Skeletal muscle satellite cell (primary cell): ENCODE results near the gene VPS26B.

Experiments
- H3K27me3 ChIP-seq: 2 replicates; pipeline ENCODE4 v1.7.0; 2013; ENCODE audit warnings: low read length; ENCODE audit not compliant: control insufficient read depth, insufficient read depth
- H3K36me3 ChIP-seq: 2 replicates; pipeline ENCODE4 v1.7.0; 2013; ENCODE audit warnings: mild to moderate bottlenecking, control low read depth, low read length; ENCODE audit not compliant: insufficient read depth
- H3K4me1 ChIP-seq: 2 replicates; pipeline ENCODE4 v1.7.0; 2013; ENCODE audit warnings: low read length; ENCODE audit not compliant: control insufficient read depth, insufficient read depth
- H3K4me2 ChIP-seq: 2 replicates; pipeline ENCODE4 v1.7.0; 2013; ENCODE audit warnings: mild to moderate bottlenecking, low read length
- H3K4me3 ChIP-seq: 2 replicates; pipeline ENCODE4 v1.7.0; 2013; ENCODE audit warnings: low read length
- H3K9ac ChIP-seq: 2 replicates; pipeline ENCODE4 v1.7.0; 2013; ENCODE audit warnings: mild to moderate bottlenecking, low read depth, low read length, moderate library complexity
- H3K9me3 ChIP-seq: replicated peaks from 2 replicates; pipeline ENCODE4 v1.7.0; 2013; ENCODE audit warnings: mild to moderate bottlenecking, control low read depth, low read length

The VPS26B gene

DNA sequence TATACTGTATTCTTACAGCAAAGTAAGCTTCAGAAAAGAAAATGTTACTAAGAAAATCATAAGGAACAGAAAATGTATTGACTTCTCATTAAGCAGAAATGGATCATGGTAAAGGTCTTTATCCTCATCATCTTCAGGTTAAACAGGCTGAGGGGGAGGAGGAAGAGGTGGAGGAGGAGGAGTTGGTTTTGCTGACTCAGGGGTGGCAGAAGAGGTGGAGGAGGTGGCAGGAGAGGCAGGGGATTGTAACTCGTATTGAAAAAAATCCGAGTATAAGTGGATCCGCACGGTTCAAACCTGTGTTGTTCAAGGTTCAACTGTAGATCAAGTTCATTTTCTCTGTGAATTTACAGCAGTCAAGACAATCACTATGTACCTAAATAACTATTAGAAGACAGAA lies 64.7 kb downstream of the VPS26B start:
- Histone ChIP-seq H3K4me2 (no peak overlapping the region), H3K36me3 (no peaks in the 10 kb centered on the region), H3K4me3 (no peak overlapping the region), H3K9ac (no peak overlapping the region), H3K27me3 (no peaks in the 10 kb centered on the region), H3K4me1 (no peaks in the 10 kb centered on the region), H3K9me3 (no peaks in the 10 kb centered on the region)

DNA sequence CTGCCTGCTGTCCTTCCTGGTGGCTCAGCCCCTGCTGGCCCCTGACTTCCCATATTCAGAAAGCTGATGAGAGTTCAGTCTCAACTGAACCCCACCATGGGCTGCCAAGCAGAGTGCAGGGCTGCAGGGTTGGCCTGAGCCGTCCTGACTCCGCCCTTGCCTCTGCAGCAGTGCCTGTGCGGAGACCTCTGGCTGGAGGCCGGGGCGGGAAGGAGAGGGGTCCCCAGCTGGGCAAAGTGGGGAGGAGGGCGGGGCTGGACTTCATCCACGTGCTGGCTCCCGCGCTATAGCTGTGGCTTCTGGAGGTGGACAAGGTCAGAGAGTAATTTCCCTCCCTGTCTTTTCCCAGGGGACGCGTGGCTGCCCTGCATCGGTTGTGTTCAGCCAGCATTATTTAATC lies 65.3 kb downstream of the VPS26B start:
- H3K27me3 ChIP-seq, result no peaks in the 10 kb centered on the region
- H3K4me3 ChIP-seq, result no peak overlapping the region
- no peaks in the 10 kb centered on the region for H3K36me3 ChIP-seq
- H3K9me3 ChIP-seq, result no peaks in the 10 kb centered on the region
- no peaks in the 10 kb centered on the region for H3K4me1 ChIP-seq
- no peak overlapping the region for H3K4me2 ChIP-seq
- no peak overlapping the region for H3K9ac ChIP-seq

DNA sequence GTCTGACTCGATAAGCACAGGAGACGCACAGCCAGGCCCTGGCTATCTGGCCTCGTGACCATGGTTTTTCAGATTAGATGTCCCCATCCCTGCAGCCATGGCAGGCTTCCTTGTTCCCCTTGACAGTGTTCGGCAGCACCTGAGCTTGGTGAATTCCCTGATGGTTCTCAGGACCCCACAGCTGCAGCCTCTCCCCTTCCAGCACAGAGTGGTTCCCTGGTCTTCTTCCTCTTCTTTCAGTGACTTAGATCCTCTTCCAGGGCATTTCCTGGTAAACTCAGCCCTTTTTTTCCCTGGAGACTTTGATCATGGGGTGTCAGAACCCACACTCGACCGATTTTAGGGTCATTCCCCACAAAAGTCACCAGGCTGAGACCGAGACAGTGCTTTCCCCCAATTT lies 66.2 kb downstream of the VPS26B start:
- Histone ChIP-seq H3K4me3 (no peak overlapping the region), H3K9ac (no peak overlapping the region), H3K27me3 (no peaks in the 10 kb centered on the region), H3K9me3 (no peaks in the 10 kb centered on the region), H3K36me3 (no peaks in the 10 kb centered on the region), H3K4me1 (no peaks in the 10 kb centered on the region), H3K4me2 (no peak overlapping the region)

DNA sequence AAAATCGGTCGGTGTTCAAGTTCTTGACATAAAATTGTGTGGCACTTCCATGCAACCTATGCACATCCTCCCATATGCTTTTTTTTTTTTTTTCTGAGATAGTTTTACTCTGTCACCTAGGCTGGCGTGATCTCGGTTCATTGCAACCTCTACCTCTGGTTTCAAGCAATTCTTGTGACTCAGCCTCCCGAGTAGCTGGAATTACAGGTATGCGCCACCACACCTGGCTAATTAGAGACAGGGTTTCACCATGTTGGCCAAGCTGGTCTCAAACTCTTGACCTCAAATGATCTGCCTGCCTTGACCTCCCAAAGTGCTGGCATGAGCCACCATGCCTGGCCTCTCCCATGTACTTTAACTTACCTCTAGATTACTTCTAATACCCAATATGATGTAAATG lies 66.7 kb downstream of the VPS26B start:
- Histone ChIP-seq H3K4me1 (no peaks in the 10 kb centered on the region), H3K4me2 (no peak overlapping the region), H3K9ac (no peak overlapping the region), H3K9me3 (no peaks in the 10 kb centered on the region), H3K27me3 (no peaks in the 10 kb centered on the region), H3K4me3 (no peak overlapping the region), H3K36me3 (no peaks in the 10 kb centered on the region)

DNA sequence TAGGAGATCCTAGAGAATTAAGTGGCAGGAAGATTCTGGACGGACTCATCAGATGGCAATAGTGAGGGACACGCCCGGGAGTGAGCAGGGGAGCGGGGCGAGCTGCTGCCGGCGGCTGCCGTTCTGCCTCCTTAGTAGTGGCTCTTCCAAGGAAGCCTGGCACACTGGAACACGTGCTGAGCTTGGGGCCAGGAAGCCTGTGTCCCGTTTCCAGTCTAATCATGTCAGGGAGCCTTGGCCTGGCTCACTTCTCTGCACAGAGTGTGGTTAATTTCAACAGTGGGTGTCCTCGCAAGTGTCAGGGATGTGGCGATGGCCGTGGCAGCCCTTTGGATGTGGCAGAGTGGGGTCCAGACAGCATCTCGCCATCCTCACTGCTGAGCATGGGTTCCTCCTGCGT lies 68.2 kb downstream of the VPS26B start:
- Histone ChIP-seq H3K27me3 (no peaks in the 10 kb centered on the region), H3K4me1 (no peaks in the 10 kb centered on the region), H3K4me3 (no peak overlapping the region), H3K36me3 (no peaks in the 10 kb centered on the region), H3K9me3 (no peaks in the 10 kb centered on the region), H3K4me2 (no peak overlapping the region), H3K9ac (no peak overlapping the region)

DNA sequence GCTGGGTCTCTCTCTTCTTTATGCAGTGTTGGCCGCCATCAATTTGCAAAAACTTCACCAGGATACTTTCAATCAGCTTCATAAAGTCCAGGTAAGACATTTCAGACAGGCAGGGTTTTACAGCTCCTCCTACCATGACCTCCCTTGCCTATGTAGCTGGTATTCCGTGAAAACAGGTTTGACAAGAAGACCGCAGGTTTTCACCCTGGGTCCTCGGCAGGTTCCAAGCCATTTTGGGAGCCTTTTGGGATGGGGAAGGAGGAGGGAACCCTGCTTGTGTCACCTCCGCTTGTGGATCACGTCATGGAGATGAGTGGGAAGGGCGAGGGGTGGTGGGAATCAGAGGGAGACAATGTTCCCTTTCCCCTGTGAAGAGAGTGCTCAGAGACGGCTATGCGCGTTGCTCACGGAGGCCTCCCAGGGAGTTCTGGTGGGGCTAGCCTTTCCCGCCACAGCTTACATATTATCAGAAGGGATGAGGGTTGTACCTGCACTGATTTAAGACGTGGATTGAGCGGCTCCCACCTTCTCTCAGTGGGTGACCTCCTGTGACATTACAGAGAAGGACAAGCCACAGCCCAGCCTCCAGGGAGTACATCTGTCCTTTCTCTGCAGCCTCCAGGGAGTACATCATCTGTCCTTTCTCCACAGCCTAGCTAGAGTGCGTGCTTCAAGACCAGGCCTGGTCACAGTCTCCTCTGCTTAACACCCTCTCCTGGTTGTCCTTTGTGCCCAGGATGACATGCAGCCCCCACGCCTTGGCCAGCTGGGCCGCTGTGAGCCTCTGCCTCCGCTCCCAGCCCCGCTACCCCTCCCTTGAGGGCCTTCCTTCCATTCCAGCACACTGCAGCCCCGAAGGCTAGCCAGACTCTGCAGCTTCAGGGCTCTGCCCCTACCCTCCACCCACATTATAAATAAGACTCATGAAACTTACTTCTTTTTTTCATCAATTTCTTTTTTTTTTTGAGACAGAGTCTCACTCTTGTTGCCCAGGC lies 68.9 kb downstream of the VPS26B start:
- Histone ChIP-seq H3K4me1 (no peaks in the 10 kb centered on the region), H3K27me3 (no peaks in the 10 kb centered on the region), H3K4me2 (no peak overlapping the region), H3K36me3 (no peaks in the 10 kb centered on the region), H3K4me3 (no peak overlapping the region), H3K9me3 (no peaks in the 10 kb centered on the region), H3K9ac (no peak overlapping the region)

DNA sequence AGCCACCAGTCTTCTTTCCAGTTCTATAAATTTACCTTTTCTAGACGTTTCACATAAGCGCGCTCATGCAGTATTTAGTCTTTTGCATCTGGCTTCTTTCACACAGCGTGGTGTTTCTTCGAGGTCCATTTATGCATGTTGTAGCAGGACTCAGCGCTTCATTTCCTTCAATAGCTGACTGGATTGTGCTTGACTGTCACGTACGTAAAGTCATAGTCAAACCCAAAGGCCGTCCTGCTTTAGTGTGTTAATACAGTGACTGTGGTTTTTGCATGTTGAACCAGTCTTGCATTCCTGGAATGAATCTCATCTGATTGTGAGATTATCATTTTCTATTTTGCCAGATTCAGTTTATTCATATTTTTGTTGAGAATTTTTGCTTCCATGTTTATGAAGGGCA lies 70.2 kb downstream of the VPS26B start:
- H3K9ac ChIP-seq, result no peak overlapping the region
- no peak overlapping the region for H3K4me2 ChIP-seq
- H3K9me3 ChIP-seq, result no peaks in the 10 kb centered on the region
- no peaks in the 10 kb centered on the region for H3K4me1 ChIP-seq
- H3K27me3 ChIP-seq, result no peaks in the 10 kb centered on the region
- no peak overlapping the region for H3K4me3 ChIP-seq
- no peaks in the 10 kb centered on the region for H3K36me3 ChIP-seq
